Measurements from ENCODE around the gene ANKRD34B. TPM values are rescaled to one million over a fixed set of nuclear protein-coding genes. Genes with fewer than 3 reads are reported as not detected.

Gene ANKRD34B
- total RNA-seq, 1 experiment from 2014 or later, result not detected

GRCh38 chr5:80507663-80508062, 62.4 kb downstream of the ANKRD34B start:
- H3K27me3 ChIP-seq (replicated peaks; ENCODE audit: insufficient read depth, low read depth, low read length, poor library complexity), result no peaks in the 10 kb centered on the region
- no TSS peak for BruUV-seq (replicated peaks)
- H3K36me3 ChIP-seq (ENCODE audit: insufficient read depth, low read length, poor library complexity, severe bottlenecking), result no peaks in the 10 kb centered on the region
- H3K9me3 ChIP-seq (ENCODE audit: low read depth, low read length, poor library complexity, severe bottlenecking), result no peaks in the 10 kb centered on the region
- DNase-seq (ENCODE audit: low spot score), result no peak
- TF ChIP-seq EZH2 (IDR thresholded peaks at IDR 0.05; ENCODE audit: borderline replicate concordance, low read depth, low read length, poor library complexity, severe bottlenecking) (no peak), CTCF (conservative IDR thresholded peaks at IDR 0.05; ENCODE audit: low read depth, low read length) (no peak)
- POLR2A ChIA-PET (ENCODE audit: low non-redundant PET), result no interaction called here
- CTCF ChIA-PET, result no interaction called here
- H3K4me3 ChIP-seq (ENCODE audit: low read depth, low read length, poor library complexity, severe bottlenecking), result no peak overlapping the region
- peaks cover 7% of the 10 kb centered on the region for H3K4me1 ChIP-seq (ENCODE audit: insufficient read depth, low read length, poor library complexity, severe bottlenecking)
- intact Hi-C loops (cut with micrococcal nuclease; ENCODE audit: unreplicated experiment), result no loop called here
- H3K27ac ChIP-seq (ENCODE audit: low read depth, low read length, poor library complexity, severe bottlenecking), result no peak overlapping the region

Other genes with a start within 250 kb of the ANKRD34B start
- 51.2 and 65.7 TPM in 2 replicates for gene ZFYVE16, start 162.2 kb downstream of the ANKRD34B start, total RNA-seq (2021)
- 4.0 and 4.3 TPM in 2 replicates for gene FAM151B, start 82.2 kb downstream of the ANKRD34B start, total RNA-seq (2021)
- gene MSH3, start 84.4 kb upstream of the ANKRD34B start, total RNA-seq (2021), result 16.2 and 18.4 TPM in 2 replicates
- 125 and 126 TPM in 2 replicates for gene DHFR, start 84.7 kb upstream of the ANKRD34B start, total RNA-seq (2021)

Measured in A673 (cell line).